ENCODE data around the gene MMP24OS.
"Not testable (repeated sequence)": the region's sequence is repeated elsewhere in the genome, so short reads cannot be mapped to it uniquely, and the experiment has no call there.

MMP24OS gene

DNA sequence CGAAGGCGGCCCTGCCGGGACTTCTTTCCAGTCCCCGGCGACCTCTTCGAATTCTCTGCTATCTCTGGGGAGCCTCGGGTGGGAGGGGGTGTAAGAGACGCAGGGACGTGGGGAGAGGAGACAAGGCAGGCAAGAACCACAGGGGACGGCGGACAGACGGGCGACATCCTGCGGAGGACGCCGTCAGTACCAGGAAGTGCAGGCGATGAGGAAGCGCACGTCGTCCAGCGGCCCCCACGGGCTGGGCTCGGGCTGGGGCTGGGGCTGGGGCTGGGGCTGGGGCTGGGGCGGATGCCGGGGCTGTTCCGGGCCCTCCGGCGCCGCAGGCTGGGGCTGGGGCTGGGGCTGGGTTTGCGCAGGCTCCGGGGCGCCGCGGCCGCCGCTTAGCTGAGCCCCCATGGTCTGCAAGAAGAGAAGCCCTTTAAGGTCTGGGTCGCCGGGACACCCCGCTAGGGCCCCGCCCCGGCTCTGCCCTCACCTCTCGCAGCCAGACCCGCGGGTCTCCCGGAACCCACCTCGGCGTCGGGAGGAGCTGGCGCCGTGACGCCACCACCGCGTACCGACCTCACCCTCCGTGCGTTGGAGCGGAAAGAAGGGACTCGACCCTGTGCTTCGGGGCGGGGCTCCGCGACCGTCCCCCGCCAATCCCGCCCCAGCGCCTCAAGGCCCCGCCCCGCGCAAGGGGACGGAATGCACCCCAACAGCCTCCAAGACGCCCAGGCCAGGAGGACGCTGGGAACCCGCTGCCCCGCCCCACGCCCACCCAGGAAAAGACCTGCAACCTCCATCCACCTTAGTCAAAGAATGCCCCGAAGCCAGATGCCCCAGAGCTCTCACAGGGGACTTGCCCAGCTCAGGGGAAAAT, at the start of gene MMP24OS:
Gene MMP24OS (minus strand): TSS at position 592 of the 865 bp plus-strand sequence. CDS start 193 bp downstream, at position 399.
- peak; percentile 86 to 89 for DNase-seq

DNA sequence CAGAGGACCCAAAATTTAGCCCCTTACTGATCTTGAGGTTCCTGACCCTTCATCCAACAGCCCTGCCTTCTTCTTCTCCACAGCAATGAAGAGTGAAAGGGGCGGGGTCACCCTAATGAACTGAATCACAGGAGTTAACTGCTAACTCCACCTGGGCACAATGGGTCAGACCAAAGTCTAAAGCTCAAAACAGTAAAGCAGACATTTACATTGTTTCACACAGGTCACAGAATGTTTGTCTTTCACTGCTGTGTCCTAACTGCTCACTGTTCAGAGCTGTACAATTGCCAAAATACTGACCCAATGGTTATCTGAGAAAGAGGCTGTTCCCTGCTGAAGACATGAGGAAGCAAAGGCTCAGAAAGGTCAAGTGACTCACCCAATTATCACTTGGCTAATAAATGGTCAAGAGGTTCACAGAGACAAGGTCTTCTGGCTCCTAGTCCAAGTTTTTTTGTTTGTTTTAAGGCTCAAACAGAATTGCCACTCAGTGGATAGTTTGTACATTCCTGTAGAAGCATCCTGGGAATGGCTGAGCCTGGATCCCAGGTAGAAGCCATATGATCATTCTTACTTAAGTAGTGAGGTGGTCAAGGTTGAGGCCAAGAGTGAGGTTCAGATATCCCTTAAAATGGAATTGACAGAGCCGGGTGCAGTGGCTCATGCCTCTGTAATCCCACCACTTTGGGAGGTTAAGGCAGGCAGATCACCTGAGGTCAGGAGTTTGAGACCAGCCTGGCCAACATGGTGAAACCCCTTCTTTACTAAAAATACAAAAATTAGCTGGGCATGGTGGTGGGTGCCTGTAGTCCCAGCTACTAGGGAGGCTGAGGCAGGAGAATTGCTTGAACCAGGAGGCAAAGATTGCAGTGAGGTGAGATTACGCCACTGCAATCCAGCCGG, 49.4 kb upstream of the MMP24OS start:
- no peak for DNase-seq

DNA sequence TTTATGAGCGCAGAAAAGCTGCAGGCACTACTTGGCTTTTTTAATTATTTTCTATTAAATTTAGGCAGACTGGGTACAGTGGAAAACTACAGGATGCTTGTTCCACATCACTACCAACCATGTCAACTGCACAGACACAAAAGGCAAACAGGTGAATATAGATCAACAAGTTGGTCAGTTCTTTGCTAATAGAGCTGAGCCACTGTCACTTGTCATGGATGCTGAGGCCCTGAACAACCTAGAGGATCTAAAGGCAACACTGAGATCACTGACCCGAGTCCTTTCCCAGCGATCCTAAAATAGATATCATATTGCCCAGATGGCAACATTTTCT, 48.8 kb upstream of the MMP24OS start:
- DNase-seq, result no peak

DNA sequence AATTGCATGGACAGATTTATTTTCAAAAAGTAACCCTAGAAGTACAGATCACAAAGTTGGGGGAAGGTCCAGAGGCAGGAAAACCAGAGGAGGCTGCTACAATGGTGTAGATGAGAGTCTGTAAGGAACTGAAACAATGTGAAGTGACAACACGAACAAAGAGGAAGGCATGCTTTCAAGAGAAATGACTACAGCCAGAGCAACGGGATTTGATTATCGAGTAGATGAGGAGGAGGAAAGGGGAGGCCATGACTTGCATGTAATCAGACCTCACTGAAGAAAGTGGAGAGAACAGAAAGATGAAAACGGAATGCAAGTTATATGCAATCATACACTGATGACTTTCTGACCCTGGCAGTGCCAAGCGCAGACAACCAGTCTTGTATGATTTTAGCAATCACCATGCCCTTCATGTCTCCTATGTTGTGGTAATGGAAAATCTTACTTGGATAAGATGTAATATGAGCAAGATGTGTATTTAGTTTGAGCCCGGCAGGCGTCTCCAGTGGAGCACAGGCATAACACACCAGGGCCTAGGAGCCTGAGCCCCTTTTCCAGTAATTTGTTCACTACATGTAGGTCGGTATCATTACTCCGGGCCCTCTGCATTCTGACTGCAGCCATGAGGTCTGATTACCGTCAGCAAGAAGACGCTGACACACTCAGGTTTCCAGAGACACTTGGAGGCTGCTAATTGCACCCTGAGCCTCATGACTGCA, 48.3 kb upstream of the MMP24OS start:
- DNase-seq, result no peak

DNA sequence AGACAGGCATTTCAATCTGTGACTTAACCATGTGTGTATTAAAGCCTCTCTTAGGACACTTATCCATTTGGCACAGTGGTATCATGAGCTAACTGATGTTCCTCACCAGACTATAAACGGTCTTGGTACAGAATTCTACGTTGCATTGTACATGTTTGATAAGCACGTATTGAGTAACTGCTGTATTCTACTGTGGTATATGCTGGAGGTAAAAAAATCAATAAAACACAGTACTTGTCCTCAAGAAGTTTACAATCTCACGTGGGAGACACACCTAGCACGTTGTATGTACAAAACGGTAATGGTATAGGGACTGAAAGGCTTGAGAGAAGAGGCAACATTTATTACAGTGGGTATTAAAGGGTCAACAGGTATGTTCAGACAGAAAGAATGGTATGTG, 47.5 kb upstream of the MMP24OS start:
- no peak for DNase-seq

DNA sequence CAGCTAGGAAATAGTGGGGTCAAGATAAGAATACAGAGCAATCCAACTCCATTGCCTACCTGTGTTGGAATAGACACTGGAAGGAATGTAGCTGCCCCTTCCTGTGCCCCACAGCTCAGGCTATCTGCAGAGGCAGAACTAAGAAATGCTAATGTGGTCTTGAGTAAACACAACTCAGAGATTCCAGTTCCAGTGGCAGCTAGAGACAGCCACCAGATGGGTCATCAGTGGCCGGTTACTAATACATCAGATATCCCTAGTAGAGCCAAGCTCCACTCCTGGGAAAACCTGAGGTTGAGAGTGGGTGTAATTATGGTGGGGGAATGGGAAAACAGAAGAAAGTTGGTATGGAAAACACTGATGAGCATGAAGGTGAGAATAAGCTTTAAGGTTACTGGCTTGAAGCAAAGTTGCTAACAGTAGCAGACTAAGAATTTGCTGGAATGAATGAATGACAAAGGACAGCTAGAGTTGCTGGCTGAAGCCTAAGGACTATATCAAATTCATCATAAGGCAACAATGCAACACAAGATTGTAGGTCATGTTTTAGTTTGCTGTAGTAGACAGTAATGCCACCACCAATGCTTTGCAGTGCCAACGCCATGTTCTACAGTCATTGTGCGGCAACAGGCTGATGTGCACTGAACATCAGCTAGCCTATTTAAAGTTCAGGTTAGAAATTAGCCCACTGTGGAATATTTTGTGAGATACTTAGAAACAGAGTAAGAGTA, 42.6 kb upstream of the MMP24OS start:
- no peak for DNase-seq

DNA sequence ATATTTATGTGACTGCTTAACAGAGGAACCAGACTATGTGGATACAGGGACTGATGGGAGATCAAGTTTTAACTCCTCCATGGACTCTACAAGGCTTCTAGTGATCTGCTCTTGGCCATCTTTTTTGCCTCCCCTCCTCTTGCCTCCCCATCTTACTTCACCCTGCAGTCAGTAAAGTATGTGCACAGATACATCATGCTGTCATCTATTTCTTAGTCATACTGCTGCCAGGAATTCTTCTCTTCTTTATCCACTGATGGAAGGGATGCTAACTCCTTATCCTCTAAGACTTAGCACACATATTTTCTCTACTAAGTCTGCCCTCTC, 41.9 kb upstream of the MMP24OS start:
- DNase-seq, result no peak

DNA sequence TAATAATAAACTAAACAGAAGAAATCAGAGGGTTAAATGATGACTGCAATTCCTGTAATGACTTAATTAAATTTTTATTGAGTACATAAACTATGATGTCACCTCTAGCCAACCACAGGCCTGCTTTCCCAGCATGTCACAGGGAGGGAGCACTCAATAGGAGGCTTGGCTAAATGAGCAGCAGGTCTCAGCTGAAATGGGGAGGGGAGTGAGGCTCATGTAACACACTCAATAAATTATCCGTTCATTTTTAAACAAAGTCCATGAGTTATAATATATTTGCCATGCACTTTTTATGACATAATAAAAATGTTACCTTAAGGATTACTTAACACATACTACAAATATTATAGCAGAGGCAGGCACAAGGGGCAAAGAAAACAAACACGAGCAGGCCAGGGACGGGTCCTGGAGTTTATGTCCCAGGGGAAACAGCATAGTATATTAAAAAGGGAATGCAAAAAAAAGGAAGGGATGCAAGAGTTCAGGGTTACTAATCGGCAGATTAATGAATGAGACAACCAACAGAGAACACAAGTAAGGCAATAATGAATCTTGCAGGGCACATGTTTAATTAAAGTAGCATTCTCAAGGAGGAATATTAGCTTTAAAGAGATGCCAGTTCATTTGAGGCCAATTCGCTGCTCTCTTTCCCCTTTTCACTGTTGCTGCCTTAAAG, 41.4 kb upstream of the MMP24OS start:
- DNase-seq, result no peak

DNA sequence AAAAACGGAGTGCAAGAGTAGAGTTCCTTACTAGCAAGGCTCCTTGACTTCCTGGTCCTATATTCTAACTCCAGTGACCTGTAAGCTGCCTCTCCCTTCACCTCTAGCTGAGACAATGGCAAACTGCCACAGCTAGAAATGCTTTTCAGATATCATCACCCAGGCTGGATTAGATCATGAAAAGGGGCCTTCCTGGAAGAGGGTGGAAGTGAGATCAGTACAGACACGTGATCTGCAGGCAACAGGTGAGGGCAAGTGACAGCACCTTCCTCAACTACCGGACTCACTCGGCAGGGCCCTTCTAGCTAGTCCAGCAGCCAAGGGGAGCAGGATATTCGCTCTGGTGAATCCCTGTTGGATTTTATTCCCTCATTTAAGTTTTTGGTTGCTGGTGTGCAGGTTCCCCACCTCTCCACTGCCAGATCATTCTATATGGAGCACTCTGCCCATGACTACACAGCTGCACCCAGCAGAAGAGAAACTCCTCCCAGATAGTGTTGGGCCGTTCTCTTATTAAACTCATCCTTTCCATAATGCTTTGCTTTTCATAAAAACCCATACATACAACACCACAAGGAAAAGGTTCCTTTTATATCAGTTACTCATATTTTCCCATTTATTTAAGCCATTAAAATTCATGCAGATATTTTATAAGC, 40.7 kb upstream of the MMP24OS start:
- DNase-seq, result no peak

DNA sequence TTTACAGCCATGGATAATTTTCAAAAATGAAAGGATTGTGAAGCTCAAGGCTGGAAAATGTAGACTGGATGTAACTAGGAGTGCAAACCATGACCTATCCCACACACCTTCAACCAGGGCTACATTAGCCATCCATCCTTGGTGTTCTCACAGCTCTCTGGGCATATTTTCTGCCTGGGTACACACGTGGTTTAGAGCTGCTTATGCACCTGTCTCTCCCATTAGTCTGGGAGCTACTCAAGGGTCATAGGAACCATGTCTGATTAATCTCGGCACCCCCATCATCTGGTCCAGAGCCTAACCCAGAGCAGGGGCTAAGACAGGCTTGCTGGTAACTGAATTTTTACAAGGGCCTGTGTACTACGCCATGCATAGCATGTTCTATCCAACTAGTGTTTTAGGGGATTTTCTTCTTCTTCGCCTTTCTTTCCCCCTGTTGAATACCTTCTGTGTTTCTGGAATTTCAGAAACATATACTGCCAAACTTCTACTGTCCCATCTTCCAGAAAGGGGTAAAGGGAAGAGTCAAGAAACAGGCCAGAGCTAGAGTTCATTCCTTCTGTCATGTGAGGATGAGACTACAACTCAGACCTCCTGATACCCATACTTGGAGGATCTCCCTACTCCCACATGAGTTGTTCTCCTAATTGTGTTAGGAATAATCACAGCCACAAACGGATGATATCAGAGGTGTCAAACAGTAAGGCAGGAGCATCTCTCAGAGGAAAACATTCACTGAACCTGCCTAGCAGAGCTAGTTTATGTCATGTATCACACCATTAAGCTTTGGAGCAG, 39.7 kb upstream of the MMP24OS start:
- DNase-seq, result no peak

DNA sequence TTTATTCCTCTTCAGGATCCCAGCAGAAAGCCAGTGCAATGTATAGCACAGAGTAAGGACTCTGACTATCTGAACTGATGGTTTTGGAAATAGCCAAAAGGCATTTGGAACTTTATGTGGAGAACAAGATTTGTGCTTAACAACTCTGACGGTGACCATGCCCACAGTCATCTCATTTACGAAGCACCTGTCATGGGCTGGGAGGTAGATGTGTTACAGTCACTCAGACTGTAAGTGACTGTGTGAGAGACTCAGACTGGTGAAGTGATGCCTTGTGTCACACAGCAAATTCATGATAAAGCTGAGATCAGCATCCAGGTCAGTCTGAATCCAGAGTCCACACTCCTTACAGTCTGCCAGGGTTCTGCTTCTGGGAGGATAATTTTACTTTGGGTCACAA, 38.2 kb upstream of the MMP24OS start:
- no peak for DNase-seq

DNA sequence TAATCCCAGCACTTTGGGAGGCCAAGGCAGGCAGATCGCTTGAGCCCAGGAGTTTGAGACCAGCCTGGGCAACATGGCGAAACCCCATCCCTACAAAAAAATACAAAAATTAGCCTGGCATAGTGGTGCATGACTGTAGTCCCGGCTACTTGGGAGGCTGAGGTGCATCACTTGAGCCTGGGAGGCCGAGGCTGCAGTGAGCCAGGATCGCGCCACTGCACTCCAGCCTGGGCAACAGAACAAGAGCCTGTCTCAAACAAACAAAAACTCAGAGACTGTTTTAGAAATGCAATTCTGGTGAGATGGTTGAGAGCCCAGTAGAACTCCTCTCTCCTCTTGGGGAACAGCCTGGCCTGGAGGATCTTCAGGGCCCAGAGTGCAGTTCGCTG, 37.7 kb upstream of the MMP24OS start:
- DNase-seq, result not testable (repeated sequence)

DNA sequence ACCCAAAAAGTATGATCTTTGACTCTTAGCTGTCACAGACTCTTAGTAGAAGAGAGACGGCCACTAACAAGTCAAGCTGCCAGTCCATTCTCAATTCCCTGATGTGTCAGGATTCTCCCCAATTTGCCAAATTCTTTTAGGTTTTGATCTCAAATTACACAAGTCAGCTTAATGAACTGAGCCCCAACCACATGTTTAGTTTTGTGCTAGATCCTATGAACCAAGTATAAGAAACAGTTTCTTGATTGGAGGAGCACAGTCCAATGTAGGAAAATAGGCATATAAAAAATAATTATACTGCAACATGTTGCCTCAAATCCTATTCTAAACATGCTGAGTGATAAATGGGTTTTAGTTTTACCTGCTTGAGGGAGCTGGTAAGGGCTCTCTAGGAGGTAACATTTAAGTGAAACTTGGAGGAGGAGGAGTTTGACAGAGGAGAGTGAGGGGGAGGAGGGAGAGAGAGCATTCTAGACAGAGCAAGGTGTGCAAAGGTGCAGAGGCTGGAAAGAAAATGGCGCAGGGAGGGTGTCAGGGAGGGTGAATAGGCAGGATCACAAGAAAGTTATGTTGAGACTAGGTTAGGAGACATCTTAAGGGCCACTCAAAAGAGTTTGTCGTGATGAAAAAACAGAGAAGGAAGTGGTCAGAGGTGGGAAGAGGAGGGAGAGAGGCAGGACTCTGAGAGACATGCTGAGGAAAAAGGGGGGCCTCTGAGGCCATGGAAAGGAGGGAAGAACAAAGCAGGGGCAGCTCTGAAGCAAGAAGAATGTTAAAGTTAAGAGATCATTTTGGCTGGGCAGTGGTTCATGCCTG, 37.1 kb upstream of the MMP24OS start:
- no peak for DNase-seq

DNA sequence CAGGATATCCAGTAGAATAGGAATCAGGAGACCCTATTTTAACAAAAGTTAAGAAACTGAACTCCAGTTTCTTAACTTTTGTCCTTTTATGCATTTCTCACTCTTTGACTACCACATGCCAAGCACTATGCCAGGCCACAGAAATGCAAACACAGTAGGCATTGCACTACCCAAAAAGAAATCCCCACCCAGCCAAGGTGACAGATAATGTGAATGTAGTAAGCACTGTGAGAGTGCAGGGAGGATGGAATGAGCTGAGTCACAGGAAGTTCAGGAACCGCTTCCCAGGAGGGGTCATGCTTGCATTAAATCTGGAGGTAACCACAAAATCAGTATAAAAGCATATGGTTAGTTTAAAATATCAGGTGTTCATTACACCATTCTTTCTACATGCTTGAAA, 34.4 kb upstream of the MMP24OS start:
- DNase-seq, result no peak

DNA sequence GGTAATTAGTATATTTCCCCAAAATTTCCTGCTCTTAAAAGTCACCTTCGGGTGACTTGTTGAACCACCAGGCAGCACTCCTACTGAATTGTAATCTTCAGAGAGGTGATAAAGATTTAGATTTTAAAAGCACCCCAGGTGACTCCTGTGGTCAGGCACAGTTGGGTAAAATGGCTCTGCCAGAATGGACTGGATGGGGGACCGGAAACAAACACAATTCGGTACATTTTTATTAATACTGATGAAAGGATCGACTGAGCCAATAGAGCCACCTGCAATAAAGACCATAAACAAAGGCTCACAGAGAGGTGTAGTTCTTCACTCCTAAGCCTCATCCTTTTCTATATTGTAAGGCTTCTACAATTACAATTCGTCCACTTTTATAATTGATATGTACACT, 33.9 kb upstream of the MMP24OS start:
- DNase-seq, result no peak

DNA sequence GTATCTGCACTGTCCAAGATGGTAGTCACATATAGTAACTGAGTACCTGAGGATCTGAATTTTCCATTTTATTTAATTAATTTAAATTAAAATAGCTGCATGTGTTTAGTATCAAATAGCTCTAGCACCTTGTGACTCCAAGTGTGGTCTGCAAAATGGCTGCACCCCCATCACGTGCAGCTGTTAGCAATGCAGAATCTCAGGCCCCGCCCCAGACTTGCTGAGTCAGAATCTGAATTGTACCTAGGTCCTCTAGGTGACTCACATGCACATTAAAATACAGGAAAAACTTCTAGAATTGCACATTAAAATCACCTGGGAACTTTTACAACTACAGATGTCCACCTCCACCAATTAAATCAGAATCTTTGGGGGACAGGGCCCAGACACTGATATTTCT, 33.5 kb upstream of the MMP24OS start:
- DNase-seq, result no peak

DNA sequence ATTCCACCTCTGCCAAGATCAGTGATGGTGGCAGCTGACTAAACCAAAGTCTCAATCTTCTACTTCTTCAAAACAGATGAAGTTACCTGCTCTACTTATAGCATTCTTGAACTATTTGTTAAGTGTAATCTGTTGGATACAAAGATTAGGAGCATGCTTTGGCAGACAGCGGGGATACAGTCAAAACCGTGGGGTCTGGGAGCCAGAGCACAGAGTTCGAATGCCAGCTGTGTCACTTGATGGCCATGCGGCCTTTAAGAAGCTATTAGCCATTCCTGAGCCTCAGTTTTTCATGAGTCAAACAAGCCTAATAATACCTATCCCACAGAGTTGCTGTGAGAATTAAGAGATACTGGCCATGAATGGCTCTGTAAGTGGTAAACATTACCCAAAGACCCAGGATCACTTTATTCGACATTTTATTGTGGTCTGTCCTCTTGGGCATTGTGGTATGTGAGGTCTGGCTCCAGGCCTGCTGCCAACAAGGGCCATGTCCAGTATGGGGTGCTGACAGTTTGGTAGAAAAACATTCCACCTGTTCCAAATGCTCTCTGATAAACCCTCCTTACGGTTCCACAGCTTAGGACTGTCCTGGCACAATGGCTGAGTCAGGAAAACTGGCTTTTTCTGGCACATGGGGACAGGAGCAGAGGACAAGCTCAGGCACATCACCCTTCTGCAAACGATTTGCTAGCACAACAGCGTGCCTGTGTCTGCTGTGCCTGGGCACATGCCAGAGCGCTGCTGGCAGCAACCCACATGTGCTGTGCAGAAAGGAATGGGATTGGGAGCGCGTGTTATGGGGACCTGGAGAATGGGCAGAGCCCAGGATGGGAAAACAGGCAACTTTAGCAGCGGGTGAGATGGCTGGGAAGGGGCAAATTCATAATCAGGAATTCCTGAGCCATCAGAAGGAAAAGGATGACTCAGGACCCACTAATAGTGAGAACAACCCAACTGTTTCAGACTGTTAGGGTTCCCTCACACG, 30.0 kb upstream of the MMP24OS start:
- DNase-seq, result no peak

DNA sequence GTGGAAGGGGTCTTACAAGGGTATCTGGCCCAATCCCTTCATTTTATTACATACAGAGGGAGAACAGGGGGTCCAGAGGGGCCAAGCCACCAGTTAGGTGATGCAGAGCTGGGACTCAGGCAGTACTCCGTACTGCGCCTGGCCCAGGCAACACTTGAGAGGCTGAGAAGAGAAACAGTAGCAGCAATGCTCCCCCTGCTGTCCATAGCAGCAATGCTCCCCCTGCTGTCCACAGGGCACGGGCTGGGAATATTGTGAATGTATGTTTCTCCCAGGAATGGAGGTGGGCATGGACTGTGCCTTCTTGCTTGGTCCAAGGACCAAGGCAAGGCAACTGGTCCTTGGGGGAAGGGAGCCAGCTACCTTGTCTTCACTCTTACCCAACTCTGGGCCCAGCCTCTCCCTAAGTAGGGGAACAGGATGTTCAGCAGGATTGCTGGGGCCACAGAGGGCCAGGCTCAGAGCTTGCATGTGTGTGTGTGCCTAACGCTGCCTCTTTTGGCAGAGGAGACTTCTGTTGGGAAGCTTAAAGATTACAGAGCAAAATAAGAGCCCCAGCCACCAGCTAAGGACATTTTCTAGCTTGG, 29.1 kb upstream of the MMP24OS start:
- DNase-seq, result peak in 1 of 2 donors; percentile 30

Measured in bone marrow (tissue), 2 donors.